Measurements from ENCODE around the gene ARHGEF19.

ARHGEF19 gene

DNA sequence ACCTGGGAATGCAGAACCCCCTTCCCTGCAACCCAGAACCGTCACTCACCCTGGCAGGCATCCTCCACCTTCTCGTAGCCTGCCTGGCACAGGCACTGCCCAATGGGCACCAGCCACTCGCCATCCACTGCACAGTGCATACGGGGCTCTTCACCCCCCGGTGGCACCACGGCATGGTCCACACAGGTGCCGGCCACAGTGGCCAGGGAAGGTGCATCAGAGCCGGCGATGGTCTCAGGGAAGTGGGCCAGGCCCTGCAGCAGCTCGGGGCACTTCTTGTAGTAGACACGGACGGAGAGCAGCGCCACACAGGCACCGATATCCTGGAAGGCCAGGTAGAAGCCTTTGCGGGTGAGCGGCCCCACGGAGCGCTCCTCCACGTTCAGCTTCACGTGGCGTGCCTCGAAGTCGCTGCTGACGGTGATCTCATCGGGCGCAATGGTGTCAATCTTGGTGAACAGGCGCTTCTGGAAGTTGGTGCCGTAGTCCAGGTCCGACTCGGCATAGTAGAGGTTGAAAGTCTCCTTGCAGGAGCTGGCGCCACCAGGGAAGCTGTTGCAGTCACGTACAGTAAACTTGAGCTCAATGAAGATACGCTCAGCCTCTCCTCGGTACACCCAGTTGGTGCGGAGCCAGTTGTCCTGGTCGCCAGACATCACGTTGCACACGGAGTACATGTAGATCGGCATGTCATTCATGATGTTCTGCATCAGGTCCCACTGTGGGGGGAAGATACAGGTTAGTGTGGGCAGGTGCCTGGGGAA, 63.9 kb downstream of the ARHGEF19 start:
- DNase-seq (ENCODE audit: low spot score): no peak
